Hippocampal formation (tissue), 2 donors: Measurements from ENCODE around the gene HS3ST5.

Experiments used
- DNase-seq, 2 donors: peaks; one replicate each; lab custom pipeline; 2025; lab: John Stamatoyannopoulos, UW

The HS3ST5 gene, protein sequence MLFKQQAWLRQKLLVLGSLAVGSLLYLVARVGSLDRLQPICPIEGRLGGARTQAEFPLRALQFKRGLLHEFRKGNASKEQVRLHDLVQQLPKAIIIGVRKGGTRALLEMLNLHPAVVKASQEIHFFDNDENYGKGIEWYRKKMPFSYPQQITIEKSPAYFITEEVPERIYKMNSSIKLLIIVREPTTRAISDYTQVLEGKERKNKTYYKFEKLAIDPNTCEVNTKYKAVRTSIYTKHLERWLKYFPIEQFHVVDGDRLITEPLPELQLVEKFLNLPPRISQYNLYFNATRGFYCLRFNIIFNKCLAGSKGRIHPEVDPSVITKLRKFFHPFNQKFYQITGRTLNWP

DNA sequence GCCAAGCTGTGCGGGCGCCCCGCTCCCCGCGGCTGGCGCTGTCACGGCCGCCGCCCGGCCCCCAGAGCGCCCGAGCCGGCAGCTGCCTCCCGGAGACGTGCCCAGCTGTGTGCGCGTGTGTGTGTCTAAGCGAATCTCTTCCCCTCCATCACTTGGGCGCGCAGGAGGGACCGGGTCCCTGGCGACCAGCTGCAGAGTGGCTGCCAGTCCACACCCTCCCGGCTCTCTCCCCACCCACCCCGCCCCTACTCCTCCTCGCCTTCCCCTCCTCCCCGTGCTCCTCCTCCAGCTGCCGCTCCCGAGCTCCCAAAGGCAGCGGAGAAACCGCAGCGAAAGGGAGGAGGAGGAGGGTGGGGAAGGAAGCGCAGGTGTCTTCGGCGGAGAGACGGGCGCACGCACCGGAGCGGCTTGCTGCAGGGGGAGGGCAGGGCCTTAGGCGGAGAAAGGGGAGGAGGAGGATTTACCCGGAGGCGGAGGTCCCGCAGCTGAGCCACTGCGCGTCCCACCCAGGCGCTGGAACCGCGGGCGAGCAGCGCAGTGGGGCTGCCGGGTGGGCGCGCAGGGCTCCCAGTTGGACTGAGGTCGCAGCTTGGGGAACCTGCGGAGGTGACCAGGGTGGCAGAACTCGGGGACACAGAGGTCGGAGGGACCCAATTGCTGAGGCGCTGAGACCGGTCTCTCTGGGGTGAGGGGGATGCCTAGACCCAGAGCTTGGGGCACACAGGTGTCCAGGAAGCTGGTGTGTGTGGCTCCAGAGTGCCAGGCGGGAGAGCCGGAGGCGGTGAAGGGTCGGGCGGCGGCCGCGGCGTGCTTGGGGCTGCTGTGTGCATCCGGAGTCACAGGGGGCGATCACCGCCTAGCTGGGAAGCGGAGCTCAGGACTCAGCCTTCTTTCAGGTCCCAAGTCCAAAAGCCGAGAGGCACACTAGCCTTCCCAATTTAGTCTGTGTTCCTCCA is at the start of gene HS3ST5:
Gene HS3ST5, minus strand, starts transcription at position 198 of the 956 bp plus-strand sequence. CDS start 280,178 bp downstream, outside the sequence.
- DNase-seq: peak; percentile 66 to 72

DNA sequence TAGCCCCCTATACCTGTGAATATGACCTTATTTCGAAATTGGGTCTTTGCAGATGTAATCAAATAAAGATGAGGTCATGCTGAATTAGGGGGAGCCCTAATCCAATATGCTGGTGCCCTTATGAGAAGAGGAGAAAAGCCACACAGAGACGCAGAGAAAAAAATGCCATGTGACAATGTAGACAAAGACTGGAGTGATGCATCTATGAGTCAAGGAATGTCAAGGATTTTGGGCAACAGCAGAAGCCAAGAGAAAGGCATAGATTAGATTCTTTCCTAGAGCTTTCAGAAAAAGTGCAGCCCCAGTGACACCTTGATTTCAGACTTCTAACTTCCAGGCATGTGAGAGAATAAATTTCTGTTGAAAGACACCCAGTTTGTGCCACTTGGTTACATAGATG is 47.4 kb upstream of the HS3ST5 start:
- no peak for DNase-seq

DNA sequence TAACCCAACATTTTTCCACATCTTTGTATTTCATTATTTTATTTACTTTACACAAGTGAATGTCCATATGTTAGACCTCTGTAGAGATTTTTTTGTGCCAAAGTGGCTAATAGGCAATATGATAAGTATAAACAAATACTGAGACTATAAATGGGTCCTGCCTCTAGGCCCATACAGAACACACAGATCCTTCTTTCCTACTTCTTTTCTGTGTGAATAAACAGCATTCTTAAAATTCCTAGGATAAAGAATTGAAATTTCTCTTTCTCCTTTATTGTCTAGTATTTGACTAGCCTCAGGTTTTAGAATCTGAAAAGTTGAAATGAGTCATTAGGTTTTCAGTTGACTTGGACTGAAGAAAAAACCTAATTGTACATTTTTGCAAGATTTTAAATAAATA is 46.3 kb upstream of the HS3ST5 start:
- DNase-seq: no peak

DNA sequence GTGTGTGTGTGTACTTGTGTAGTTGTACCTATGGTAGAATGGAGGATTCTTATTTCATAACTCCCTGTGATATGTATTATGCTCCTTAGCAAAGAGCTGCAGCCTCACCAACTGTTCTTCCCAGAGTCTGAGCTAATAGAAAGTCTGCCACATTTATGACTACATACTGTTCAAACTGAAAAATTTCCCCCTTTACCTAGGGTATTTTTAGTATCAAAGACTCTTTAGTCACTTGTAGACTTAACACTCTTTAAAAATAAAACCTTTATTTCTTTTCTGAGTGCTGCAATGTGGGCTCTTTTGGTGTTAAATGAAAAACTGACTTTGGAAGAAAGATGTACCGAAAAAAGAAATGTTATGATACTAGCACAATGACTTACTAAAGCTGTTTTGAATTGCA is 39.6 kb upstream of the HS3ST5 start:
- DNase-seq: peak in 1 of 2 donors; percentile 5

DNA sequence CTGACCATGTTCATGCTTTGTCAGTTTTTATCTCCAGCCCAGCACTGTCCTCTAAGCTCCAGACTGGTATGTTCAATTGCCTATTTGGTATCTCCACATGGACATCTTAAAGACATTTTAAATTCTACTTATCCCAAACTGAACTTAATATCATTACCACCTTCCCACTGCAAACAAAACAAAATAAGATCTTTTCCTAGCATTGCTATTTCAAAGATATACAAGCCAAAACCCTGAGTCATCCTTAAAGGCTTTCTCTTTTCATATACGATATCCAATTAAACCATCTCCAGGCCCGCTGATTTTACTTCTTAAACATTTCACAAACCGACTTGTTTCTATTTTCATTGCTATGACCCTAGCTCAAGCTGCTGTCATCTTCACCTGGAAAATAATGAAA is 35.1 kb upstream of the HS3ST5 start:
- DNase-seq: no peak

DNA sequence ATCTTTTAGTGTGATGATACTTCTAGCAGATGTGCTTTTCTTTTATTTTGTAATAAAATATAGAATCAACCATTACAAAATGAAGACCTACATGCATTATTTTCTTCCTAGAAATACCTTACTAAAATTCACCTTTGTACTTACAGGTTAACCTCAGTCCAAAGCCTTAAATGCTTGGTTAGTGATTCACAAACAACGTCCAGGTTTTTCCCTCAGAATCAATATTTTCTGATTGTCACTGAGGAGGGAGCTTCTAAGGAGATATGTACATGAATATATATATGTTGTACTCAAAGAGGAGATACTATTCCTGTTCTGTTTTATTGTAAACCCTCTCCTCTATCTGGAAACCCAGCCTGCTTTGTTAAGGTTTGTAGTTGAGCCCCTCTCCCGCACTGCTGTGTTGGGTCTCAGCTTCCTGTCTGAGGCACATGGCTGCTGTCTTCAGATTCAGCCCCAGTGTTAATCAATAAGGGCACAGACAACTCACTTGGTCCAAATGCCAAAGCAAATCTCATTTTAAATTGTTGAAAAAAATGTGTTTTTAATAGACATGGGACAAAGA is 33.9 kb upstream of the HS3ST5 start:
- DNase-seq: no peak

GRCh38 chr6:114375541-114376192 is 32.8 kb upstream of the HS3ST5 start:
- DNase-seq: no peak

- no peak for DNase-seq
These were observed 24.6 kb upstream of the HS3ST5 start for GRCh38 chr6:114367315-114367961.

DNA sequence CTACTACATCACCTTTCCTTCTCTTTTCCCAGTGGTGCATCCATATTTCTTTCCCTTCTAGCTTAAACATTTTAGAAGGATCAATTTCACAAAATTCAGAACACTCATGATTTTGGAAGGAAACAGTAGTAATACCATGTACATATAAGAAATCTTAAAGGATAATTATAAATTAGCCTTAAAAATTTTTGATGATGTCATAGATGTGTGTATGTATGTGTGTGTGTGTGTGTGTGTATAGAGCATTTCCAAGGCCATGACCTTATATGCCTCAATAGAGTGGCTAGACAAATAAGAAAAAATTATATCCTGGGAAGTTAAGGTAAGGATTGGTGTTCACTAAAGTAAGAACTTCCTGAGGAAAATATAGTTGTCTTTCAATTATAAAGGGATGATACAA is 24.1 kb upstream of the HS3ST5 start:
- DNase-seq: no peak

- no peak for DNase-seq
These were observed 21.5 kb upstream of the HS3ST5 start for GRCh38 chr6:114364301-114364700.

DNA sequence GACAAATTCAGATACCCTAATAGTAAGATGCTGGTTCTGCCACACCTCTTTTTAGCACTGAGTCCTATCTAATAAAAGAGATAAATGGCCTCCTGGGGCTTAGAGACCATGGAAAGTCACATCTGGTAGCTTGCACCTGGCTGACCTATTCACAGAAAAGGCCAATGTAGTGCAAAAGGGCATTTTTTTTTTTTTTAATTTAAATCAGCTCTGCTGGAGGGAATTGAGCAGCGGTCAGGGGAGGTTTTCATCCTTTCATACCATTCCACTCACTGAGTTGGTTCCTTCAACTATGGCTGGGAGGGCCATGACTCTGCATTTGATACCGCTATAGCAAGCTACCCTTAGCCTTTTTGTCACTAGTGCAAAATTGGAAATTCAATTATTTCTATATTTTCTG is 20.1 kb upstream of the HS3ST5 start:
- no peak for DNase-seq

- DNase-seq: no peak
These were observed 19.6 kb upstream of the HS3ST5 start for GRCh38 chr6:114362396-114362795.

- no peak for DNase-seq
These were observed 18.2 kb upstream of the HS3ST5 start for GRCh38 chr6:114361036-114361435.

DNA sequence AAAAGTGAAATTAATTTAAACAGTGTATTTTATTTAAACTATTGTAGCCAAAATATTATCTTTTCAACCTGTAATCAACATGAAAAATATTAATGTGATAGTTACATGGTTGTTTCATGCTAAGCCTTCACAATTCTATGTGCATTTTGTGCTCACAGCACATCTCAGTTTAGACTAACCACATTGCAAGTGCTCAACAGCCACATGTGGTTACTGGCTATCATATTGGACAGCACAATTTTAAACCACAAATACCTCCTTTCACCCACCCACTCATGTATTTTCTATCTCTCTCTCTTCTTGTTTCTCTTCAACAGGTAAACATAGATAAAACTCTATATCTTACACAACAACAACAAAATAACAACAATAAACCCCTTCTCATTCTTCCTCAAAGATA is 12.5 kb upstream of the HS3ST5 start:
- no peak for DNase-seq

DNA sequence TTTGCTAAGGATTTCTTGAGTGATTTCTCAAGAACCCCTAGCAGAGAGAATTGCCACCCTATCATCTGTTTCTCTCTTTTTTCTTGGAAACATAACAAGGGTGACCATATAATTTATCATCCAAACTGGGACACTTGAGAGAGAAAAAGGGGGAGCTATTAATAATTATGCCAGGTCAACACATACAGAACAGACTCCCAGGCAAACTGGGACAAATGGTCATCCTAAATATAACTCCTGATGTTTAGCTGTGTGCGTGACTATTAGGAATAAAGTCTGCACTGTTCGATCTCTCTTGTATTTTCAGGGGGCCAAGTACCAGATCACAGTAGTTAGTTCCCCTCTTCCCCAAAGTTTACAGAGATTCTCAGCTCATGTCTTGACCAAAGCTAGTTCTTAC is 11.7 kb upstream of the HS3ST5 start:
- no peak for DNase-seq

GRCh38 chr6:114346451-114346850 is 3.6 kb upstream of the HS3ST5 start:
- DNase-seq: no peak

GRCh38 chr6:114344971-114345275 is 2.1 kb upstream of the HS3ST5 start:
- DNase-seq: no peak

- DNase-seq: no peak
These were observed 1.6 kb upstream of the HS3ST5 start for GRCh38 chr6:114344246-114344970.

GRCh38 chr6:114343782-114344144 is 940 bp upstream of the HS3ST5 start:
- DNase-seq: no peak

GRCh38 chr6:114342086-114342825 is 567 bp downstream of the HS3ST5 start:
- peak in 1 of 2 donors; percentile 72 for DNase-seq
